SK-N-MC (cell line): ENCODE measurements around the gene APOLD1.

Experiments
- EZH2 ChIP-seq: fragments of 200-600 bp; sonication (generic); IDR thresholded peaks from one replicate; pipeline ENCODE4 v1.6.1; 2017; ENCODE audit warnings: antibody characterized with exemption
- FOXP2 ChIP-seq: optimal IDR thresholded peaks from 2 replicates; pipeline ENCODE3; 2011; ENCODE audit warnings: mild to moderate bottlenecking, moderate library complexity; ENCODE audit not compliant: insufficient read depth; ENCODE audit errors: extremely low read length, control extremely low read depth
- POLR2AphosphoS5 ChIP-seq: IDR thresholded peaks from 2 replicates; pipeline ENCODE4 v1.6.1; 2012; ENCODE audit warnings: mild to moderate bottlenecking, low read depth, low read length, borderline replicate concordance

- TF ChIP-seq POLR2AphosphoS5 (no peak), EZH2 (no peak), FOXP2 (no peak)
Observed at GRCh38 chr12:12796928-12797793, 11.7 kb downstream of the APOLD1 start.
